ENCODE measurements around the gene TMEM9B.
"Not testable (repeated sequence)": the region's sequence is repeated elsewhere in the genome, so short reads cannot be mapped to it uniquely, and the experiment has no call there.

Gene TMEM9B

DNA sequence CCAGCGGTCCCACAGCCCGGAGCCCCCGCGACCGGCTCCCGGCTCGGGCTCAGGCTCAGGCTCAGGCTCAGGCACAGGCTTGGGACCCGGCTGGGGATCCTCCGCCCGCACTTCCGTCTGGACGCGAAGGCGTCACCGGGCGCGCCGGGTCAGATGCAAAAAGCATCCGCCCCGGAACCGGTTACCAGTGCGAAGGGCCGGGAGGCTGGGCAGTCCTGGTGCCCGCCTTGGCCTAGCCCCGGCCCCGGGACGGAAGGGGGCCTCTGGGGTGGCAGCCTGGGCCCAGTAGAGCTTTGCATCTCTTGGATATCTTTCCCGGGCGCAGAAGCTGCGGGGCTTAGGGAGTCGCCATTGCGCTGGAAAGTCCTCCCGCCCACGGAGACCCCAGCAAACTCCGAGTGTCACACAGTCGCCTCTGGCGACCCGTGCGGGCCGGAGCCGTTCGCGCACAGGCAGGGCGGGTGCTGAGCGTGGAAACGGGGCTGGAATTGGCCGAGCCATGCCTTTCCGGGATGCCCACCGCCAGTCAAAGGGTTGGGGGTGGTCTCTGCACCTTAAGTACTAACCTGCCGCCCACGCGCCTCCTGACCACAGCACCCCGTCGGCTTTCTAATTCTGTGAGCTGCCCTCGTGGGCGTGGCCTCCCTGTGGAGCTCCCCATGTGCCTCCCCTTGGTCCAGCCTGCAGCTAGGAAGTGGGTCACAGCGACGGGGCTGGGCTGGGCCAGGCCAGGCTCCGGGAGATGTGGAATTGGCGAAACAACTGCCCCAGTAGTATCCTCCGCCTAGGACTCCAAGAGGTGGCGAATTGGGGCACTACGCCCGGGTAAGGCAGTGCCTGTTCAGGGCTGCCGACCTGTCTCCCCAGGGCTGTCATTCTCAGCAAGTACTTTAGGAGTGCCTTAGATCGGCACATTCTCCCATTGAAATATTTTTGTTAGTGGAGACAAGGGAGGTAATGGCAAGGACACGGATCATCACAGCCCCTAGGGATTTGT lies at the start of gene TMEM9B:
Gene TMEM9B, minus strand, starts transcription at position 119 of the 997 bp plus-strand sequence. CDS start 129 bp downstream, outside the sequence.
- DNase-seq: peak; percentile 94

DNA sequence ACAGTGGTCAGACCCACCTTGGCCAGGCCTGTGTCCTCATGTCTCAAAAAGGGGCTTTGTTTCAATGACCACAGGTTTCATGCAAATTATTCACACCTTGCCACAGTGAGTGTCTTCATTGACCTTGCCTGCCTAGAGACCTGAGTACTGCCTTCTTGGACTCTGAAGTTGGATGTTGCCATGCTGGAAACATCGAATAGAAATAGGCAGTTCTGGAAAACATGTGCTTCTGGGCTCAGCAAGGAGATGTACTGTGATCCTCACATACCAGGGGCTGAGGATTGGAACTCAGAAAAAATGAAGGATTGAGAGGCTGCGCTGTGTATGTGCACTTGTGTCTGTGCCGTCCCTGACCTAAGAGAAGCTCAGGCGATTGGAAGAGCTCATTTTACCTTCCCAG lies 49.1 kb upstream of the TMEM9B start:
- DNase-seq: no peak

DNA sequence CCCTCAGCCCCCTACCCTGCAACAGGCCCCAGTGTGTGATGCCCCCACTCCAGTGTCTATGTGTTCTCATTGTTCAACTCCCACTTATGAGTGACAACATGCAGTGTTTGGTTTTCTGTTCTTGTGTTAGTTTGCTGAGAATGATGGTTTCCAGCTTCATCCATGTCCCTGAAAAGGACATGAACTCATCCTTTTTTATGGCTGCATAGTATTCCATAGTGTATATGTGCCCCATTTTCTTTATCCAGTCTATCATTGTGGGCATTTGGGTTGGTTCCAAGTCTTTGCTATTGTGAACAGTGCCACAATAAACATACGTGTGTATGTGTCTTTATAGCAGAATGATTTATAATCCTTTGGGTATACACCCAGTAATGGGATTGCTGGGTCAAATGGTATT lies 45.3 kb upstream of the TMEM9B start:
- not testable (repeated sequence) for DNase-seq

DNA sequence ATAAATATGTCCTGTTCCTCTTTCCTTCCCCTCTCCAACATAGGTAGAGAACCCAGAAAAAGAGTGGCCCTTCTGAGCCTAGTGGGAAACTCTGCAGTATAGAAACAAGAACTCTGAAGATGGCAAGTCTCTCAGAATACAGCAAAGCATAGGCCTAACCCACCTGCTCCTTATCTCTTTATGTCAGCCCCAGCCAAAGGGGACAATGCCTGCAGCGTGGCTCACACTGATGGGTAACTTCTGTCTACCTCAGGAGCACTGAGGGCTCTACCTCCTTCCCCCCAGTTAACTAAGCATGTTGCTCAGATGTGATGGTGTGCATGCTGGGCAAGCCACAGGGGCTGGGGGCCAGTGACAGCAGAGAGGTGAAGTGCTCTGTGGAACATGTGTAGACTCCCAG lies 44.4 kb upstream of the TMEM9B start:
- DNase-seq: no peak

DNA sequence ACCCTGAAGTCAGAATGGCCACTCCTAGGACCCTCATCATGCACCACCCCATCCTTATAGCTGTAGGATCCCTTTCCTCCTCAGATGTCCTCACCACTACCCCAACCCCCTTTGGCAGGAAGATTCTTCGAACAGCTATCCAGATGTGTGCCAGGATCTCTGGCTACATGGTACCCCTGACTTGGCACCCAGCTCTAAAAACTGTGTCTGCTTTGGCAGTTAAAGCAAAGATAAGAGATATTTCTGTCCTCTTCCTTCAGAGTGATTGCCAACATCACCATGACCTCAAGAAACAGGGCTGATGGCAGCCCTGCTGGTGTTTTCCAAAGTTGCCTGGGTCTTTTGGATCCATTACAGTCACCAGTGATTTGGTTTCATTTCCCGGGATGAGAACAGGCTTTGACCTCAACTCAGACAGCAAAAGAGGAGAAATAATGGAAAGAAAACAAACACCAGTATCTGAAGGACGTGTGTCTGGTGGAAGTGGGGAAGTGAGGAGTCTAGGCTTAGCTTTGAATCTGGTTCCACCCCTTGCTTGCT lies 43.8 kb upstream of the TMEM9B start:
- DNase-seq: peak; percentile 54

DNA sequence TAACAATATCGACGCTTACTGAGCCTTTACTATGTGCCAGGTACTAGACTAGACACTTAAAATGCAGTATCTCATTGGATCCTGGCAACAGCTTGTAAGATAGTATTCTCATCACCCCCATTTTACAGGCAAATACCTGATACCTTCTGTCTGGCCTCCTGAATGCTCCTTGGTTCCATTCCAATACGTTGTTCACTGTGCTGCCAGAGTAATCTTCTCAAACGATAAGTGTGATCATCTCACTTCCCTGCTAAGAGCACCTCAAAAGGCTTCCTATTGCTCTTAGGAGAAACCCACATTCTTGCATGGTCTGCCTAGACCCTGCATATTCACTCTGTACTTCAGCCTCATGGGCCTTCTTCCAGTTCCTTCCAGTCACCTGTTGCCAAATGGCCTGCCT lies 40.8 kb upstream of the TMEM9B start:
- DNase-seq: no peak

DNA sequence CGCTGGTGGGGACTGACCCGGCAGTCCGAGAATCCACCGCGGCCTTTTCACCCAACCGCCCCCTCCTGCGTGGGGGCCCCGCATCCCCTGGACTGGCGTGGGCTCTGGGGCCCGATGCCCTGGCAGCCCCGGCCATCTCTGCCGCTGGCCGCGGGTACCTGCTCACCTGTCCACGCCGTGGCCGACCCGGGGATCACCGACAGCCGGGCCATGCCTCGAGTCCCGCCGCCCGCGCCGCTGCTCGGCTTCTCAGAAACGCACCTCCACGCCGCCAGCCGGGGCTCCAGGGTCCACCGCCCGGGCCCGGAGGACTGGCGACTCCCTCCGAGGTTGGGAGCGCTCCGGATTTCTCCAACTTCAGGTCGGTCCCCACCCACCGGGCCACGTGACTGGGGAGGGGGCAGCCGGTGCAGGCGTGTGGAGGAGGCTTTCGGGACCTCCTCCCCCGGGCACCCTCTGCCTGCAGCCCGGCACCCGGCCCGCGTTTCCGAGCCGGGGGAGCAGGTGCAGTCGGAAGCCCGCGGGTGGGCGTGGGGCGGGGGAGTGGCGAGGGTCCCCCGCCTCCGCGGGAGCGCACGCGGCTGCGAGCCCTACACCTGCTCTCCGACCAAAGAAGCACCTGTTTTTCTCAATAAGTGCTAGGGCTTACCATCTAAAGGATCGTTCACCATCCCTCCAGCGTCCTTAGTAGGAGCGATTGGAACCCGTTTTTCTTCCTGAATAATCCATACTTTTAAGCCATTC lies 40.1 kb upstream of the TMEM9B start:
- no peak for DNase-seq

DNA sequence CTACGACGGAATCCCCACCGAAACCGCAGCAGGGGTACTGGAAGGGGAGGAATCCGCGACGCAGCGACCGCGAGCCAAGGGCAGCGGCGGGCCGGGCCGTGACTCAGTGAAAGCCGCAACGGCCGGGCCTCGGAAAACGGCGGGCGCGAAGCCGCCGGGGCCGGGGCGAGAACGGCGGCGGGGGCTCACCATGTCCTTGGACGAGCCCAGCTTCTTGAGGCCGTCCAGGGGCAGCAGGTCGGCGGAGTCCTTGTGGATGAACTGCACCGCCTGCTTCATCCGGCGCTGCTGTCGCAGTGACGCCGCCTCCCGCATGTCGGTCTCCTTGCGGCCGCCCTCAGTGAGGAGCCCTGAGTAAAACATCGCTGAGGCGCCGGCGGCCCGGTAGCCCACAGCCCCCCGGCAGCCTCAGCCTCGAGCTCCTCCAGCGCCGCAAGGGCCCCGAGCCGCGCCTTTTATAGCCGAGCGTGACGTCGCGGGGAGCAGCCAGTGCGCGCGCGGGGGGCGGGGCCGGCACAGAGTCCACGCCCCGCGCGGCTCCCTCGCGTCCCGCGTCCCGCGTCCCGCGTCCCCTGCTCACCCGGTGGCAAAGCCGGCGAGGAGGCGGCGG lies 39.4 kb upstream of the TMEM9B start, which contains the start of gene NRIP3:
Gene NRIP3, minus strand, starts transcription at position 429 of the 610 bp plus-strand sequence. Its CDS starts 66 bp downstream, at position 363.
- peak; percentile 77 for DNase-seq

DNA sequence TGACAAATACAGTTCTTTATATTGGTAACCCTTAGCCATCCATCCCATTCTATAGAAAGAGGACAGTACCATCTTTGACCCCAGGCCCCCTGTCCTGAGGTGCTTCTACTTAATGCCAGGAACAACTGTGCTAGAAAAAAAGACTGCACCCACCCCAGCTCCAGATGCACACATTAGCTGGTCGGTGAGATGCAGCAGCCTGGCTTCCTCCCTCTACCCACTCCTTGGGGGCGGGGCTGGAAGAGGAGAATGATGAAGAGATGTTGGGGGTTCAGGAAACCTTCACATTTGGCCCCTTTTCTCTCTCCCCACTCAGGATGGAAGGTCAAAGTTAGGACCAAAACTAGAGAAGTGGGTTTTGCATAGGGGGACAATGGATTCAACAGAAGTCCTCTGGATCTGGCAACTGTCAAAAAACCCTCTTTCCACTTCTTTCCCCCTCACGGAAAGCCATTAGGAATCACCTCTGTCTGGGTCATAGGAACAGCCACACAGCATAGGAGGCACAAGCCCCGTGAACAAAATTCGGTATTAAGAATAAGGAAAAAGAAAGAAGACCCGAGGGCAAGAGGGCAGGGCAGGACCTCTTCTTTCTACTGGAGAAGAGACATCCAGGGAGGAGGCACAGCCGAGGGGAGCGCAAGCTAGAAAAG lies 38.8 kb upstream of the TMEM9B start:
- DNase-seq: no peak

DNA sequence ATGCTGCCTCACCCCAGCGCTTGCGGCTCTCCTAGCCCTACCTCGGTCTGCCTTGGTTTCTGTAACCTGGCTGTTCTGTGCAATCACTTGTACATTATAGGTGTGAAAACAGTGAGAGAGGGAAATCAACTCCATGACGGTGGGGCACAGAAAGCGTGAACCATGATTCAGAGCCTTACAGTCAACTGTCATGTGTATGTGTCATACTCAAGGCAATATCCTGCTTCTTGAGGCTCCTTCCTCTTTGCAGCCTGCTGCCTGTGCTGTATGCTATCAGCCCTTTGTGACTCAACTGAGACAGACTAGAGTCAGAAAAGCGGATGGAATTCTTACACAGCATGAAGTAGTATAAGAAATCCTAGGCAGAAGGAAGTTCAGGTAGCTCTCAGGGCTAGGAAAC lies 37.5 kb upstream of the TMEM9B start:
- DNase-seq: peak; percentile 94

DNA sequence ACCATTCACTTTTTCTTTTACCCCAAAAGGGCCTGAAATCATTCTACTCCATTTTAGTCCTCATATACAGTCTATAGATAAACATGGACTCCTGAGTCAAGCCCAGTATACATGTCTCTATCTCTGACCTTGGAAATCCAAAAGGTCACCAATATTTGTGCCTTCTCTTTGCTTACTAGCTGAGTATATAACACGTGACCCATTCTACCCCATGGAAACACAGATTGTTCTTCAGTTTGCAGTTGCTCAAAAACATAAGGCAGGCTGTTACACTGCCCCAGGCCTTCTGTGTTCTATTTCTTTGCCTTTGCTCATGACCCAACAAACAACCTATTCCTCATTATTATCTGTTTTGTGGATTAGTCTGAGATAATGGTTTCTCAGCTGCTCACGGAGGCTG lies 33.8 kb upstream of the TMEM9B start:
- DNase-seq: no peak

DNA sequence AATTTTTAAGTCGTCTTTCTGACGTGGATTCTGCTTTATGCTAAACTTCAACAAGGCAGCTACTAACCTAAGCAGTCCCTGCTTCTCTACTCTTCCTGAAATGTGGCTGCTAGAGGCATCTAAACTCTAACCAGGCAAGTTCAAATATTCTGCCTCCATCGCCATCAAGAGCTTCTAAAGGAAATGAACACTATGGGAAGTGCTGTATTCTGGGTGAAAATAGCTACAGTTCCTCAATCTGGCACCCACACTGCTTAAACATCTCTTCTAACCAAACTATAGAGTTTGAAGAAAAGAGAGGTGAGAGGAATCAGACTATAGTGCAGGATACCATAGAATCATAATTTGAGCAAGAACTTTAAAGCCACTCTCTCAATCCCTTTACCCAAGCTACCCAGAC lies 33.2 kb upstream of the TMEM9B start:
- DNase-seq: no peak

DNA sequence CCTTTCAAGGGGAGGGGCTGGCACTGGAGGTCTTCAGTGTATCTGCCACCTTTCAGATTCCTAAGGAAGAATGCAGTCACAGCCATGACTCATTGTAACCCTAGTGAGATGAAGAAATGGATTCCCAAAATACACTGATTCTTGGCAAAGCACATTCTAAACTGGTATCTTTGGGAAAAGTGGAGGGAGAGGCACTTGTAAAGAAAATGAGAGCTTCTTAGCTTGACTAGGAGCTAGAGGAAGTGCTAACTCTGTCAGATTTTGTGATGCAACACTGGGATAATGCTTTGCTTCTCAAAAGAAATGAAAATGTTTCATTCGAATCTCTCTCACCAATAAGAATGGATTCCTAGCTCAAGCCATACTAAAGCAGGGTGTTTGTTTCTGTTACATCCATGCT lies 25.2 kb upstream of the TMEM9B start:
- DNase-seq: peak; percentile 59

DNA sequence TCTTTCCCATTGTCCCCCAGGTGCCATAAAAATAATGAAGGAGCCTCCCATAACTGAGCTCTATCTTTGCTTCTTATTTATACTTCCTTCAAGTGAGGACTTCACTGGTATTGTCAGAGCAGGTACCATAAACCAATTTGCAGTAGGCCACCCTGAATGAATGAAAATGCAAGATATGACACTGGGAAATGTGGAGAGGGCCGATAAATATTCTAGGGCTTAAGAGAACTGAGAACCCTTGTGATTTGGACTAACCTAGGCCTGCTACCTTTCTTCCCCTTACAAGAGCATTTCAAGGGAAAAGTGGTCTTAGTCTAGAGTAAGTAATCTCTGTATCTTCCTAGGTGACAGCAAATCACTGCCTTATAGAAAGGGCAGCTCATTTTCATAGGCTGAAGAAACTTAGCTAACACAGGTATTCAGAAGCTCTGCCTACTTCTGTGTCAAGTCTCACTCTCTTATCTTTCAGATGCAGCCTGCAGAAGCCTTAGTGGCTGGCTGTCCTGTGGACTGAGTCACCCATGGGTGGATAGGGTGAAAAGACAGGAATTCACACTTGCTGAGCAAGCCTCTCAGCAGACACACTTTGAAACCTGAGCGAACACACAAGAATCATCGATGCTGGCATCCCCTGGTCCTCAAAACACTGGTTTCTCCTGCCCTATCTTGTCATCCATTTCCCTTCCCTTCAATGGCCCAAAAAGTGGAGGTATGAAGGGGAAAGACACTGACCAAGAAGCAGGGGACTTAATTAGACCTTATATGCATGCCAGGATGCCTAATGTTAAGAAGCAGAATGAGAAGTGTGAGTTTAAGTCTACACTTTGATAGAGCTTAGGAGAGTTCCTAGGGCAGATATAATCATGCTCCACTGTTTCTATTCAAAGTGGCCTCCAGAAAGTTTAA lies 24.3 kb upstream of the TMEM9B start:
- DNase-seq: no peak

DNA sequence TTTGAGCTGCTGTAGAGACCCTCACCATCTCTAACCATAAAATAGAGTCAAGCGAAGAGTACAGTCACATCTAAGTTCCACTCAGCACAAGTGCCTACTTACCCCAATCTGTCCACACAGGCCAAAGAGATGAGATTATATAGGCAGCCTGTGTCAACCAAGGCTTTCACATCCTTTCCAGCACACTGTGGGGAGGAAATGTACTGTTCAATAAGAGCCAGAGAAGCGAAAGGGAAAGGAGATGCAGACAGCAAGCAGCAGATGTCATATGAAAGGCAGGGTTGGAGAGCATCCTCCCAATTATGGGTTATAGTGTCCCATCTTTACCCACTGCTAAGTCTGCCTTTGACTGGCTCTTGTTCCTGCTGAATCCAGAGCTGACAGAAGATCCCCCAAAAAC lies 23.2 kb upstream of the TMEM9B start:
- DNase-seq: no peak

DNA sequence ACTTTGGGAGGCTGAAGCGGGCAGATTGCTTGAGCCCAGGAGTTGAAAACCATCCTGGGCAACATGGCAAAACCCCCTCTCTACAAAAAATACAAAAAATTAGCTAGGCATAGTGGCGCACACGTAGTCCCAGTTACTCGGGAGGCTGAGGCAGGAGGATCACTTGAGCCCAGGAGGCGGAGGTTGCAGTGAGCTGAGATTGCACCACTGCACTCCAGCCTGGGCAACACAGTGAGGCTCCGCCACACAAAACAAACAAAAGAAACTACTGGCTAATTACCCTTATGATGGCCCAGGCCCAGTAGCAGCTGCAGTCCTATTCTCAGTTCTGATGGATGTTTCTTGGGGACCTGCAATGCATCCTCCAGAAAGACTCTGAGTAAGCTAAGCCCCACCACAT lies 22.5 kb upstream of the TMEM9B start:
- not testable (repeated sequence) for DNase-seq

DNA sequence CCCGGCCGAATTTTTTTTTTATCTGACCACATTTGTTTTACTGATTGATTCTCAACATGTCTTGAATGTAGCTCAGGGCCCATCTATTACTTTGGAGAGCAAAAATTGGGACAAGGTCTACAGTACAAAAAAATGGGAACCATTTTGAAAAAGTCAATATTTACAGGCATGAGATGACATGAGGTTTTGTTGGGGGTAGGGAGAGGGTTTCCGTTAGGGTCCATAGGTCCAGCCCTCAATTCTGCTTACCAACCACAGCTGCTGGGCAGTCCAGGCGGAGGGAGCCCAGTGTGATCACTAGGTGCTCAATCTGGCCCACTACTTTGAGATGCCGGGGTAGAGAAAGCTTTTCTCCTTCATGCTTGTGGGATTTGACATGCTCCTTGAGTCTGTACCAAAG lies 21.2 kb upstream of the TMEM9B start:
- no peak for DNase-seq

DNA sequence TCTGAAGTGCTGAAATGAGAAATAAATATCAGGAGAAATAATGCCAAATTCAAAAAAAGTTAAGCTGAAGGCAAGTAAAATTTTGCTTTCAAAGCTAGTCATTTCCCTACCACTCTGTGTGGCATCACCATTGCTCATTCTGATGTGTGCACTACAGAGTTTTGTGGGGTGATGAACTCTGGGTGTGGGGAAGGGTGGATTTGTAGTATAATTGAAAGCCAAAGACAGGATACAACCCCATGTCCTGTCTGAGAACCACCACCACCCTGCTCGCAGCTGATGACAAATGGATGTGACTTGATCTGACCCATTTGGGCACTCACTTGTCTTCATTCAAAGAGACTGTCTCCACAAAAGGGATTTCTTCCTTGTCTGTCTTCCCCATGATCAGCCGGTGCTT lies 19.3 kb upstream of the TMEM9B start:
- DNase-seq: no peak

DNA sequence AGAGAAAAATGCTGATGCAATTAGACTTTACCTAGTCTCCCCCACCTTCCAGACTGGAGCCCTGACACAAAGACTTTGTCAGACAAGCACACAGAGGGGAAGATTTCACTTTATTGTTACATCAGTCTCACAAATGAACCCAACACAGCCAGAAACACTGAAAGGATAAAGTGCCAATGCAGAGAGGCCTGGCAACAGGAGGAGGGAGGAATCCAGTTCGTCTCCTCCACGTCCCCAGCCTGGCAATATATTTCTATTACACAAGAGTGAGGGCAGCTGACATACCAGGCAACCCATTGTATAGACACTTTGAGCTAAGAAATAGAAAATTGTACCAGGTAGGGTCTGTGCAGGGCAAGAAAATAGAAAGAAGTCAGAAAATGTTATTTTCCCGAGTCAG lies 16.2 kb upstream of the TMEM9B start:
- DNase-seq: no peak

DNA sequence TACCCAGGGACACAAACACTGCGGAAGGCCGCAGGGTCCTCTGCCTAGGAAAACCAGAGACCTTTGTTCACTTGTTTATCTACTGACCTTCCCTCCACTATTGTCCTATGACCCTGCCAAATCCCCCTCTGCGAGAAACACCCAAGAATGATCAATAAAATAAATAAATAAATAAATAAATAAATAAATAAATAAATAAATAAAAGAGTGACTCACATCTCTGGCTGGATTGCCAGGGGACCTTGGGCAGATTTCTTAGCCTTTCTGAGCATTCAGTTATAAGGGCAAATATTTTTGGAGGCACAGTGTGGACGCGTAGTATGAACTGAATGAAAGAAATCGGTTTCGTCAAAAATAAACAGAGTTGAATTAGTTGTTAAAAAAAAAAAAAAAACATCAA lies 15.1 kb upstream of the TMEM9B start:
- not testable (repeated sequence) for DNase-seq

DNA sequence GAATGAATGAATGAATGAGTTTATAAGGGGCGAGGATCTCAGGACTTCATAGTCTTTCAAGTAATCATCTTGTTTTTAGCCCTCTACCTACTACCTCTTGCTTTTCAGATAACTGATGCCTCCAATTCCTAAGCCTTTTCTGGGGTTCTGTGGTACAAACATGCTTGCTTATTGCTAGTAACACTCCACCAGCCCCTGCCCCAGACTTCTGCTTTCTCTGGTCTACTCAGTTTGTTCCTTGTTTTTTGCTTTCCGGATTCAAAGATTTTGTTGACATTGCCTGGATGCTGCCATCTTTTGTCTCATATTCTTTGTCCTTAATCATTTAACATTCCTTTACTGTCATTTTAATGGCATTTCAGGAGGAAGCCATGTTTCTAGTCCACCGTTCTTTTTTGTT lies 8.9 kb upstream of the TMEM9B start:
- DNase-seq: no peak

All from suppressor macrophage treated with lipopolysaccharide for 4 hours (primary cell).